SK-N-MC (cell line): ENCODE data around the gene ZBTB2.

ENCODE experiments used
- EZH2 ChIP-seq: fragments of 200-600 bp; sonication (generic); IDR thresholded peaks from one replicate; pipeline ENCODE4 v1.6.1; 2017; ENCODE audit warnings: antibody characterized with exemption
- FOXP2 ChIP-seq: optimal IDR thresholded peaks from 2 replicates; pipeline ENCODE3; 2011; ENCODE audit warnings: mild to moderate bottlenecking, moderate library complexity; ENCODE audit not compliant: insufficient read depth; ENCODE audit errors: extremely low read length, control extremely low read depth
- POLR2AphosphoS5 ChIP-seq: IDR thresholded peaks from 2 replicates; pipeline ENCODE4 v1.6.1; 2012; ENCODE audit warnings: mild to moderate bottlenecking, low read depth, low read length, borderline replicate concordance

DNA sequence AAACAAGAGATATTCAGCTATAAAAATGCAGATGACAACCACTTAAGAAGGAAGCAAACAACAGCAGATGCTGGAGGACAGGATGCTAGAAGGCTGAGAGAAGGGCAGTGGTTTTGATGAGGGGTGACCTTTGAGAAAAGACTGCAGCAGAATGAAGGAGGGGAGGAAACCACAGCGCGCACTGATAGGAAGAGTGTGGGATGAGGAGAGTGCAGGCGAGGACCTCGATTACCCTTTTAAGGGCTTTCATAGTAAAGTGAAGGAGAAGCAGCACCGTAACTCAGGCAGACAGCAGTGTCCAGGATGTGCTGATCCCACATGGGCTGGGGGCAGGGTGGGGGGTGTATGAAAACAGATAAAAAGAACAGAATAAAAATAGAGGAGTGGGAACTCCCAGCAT is 19.2 kb downstream of the ZBTB2 start:
- TF ChIP-seq EZH2 (no peak), POLR2AphosphoS5 (no peak), FOXP2 (no peak)
